ENCODE data around the gene APOB.

DNA sequence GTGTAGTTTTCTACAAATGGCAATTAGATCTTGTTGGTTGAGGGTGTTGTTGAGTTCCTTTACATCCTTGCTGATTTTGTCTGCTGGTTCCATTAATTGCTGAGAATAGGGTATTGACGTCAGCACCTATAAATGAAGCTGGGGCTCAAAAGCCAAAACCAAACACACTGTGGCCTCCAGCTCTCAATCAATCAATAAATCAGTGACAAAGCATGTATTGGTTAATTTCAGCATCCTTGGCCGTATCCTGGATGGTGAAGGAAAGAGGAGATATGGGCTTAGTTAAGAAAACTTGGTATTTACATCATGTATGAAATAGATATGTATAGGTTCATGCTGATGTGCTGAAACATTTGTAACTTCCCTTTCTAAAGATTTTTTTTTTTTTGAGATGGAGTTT, 13.2 kb upstream of the APOB start:
- TF ChIP-seq GABPB1 (CRISPR knock-in tag; IDR thresholded peaks at IDR 0.05) (no peak), ZNF138 (CRISPR knock-in tag; conservative IDR thresholded peaks at IDR 0.05) (no peak), SP1 (CRISPR knock-in tag; conservative IDR thresholded peaks at IDR 0.05) (no peak)
- TF ChIP-seq, protein P1, sequence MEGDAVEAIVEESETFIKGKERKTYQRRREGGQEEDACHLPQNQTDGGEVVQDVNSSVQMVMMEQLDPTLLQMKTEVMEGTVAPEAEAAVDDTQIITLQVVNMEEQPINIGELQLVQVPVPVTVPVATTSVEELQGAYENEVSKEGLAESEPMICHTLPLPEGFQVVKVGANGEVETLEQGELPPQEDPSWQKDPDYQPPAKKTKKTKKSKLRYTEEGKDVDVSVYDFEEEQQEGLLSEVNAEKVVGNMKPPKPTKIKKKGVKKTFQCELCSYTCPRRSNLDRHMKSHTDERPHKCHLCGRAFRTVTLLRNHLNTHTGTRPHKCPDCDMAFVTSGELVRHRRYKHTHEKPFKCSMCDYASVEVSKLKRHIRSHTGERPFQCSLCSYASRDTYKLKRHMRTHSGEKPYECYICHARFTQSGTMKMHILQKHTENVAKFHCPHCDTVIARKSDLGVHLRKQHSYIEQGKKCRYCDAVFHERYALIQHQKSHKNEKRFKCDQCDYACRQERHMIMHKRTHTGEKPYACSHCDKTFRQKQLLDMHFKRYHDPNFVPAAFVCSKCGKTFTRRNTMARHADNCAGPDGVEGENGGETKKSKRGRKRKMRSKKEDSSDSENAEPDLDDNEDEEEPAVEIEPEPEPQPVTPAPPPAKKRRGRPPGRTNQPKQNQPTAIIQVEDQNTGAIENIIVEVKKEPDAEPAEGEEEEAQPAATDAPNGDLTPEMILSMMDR (IDR thresholded peaks at IDR 0.05), result no peak
